Caco-2 (cell line): ENCODE results near the gene ARHGAP18. TPM values are rescaled to one million over a fixed set of nuclear protein-coding genes. Genes with fewer than 3 reads are reported as not detected.

Experiments used
- BruUV-seq: library from RNA; stranded (reverse); fragments of 400-500 nt; replicated peaks from 2 replicates; lab custom pipeline; 2021; lab: Mats Ljungman, UMichigan
- CTCF ChIA-PET: fragments of 300-600 bp; sonication (Branson Sonifier 250); formaldehyde crosslinking; loops from one replicate; lab custom pipeline; 2022; ENCODE audit warnings: antibody characterized with exemption; lab: Charles Lee
- POLR2A ChIA-PET: fragments of 300-600 bp; sonication (Branson Sonifier 250); formaldehyde crosslinking; loops from one replicate; lab custom pipeline; 2022; ENCODE audit warnings: antibody characterized with exemption; lab: Charles Lee
- DNase-seq, 2 experiments: peaks; one replicate each; pipeline versions ENCODE4 v3.0.0 to v3.0.0-alpha.2; 2020 to 2022
- H3K27me3 ChIP-seq: replicated peaks from 2 replicates; pipeline ENCODE4 v1.6.0; 2011; ENCODE audit warnings: low read length; ENCODE audit not compliant: control insufficient read depth, insufficient read depth
- H3K36me3 ChIP-seq: 2 replicates; pipeline ENCODE4 v1.5.1; 2011; ENCODE audit warnings: low read length; ENCODE audit not compliant: control insufficient read depth, insufficient read depth
- H3K4me1 ChIP-seq: fragments of 250-450 bp; sonication (Bioruptor Pico); 2 replicates; pipeline ENCODE4 v1.5.1; 2020; ENCODE audit warnings: mild to moderate bottlenecking
- H3K4me3 ChIP-seq: 2 replicates; pipeline ENCODE4 v1.5.1; 2011; ENCODE audit warnings: low read depth, mild to moderate bottlenecking, control low read depth, low read length
- H3K9me3 ChIP-seq: fragments of 250-450 bp; sonication (Bioruptor Pico); 2 replicates; pipeline ENCODE4 v1.5.1; 2020; ENCODE audit warnings: mild to moderate bottlenecking, moderate library complexity
- H3K27ac Mint-ChIP-seq: one replicate; pipeline ENCODE4 v1.8.0; 2022; ENCODE audit warnings: mixed read lengths; ENCODE audit not compliant: unreplicated experiment
- H3K27me3 Mint-ChIP-seq: one replicate; pipeline ENCODE4 v1.8.0; 2022; ENCODE audit warnings: mixed read lengths; ENCODE audit not compliant: insufficient read depth, unreplicated experiment
- H3K36me3 Mint-ChIP-seq: one replicate; pipeline ENCODE4 v1.8.0; 2022; ENCODE audit warnings: mild to moderate bottlenecking, mixed read lengths; ENCODE audit not compliant: insufficient read depth, unreplicated experiment
- H3K4me1 Mint-ChIP-seq: one replicate; pipeline ENCODE4 v1.8.0; 2022; ENCODE audit warnings: low read depth, mixed read lengths; ENCODE audit not compliant: unreplicated experiment
- H3K4me3 Mint-ChIP-seq: one replicate; pipeline ENCODE4 v1.8.0; 2022; ENCODE audit warnings: mild to moderate bottlenecking, moderate library complexity, mixed read lengths; ENCODE audit not compliant: unreplicated experiment
- H3K9me3 Mint-ChIP-seq: one replicate; pipeline ENCODE4 v1.8.0; 2022; ENCODE audit warnings: mixed read lengths; ENCODE audit not compliant: unreplicated experiment
- CTCF ChIP-seq, 2 experiments: fragments of 200-600 bp in 1 of 2; IDR thresholded peaks; 1 replicate in 1 of 2; 2 replicates in 1 of 2; pipeline versions ENCODE4 v1.5.1 to v1.8.0; 2011 to 2022; ENCODE audit warnings: antibody characterized with exemption in 1 of 2, control low read depth in 1 of 2, inconsistent platforms in 1 of 2, low read depth in 1 of 2, low read length in 1 of 2, mild to moderate bottlenecking in 1 of 2, moderate library complexity in 1 of 2; ENCODE audit not compliant: insufficient read depth in 1 of 2, severe bottlenecking in 1 of 2, unreplicated experiment in 1 of 2
- intact Hi-C: fragments of 100-400 bp; cut with micrococcal nuclease; formaldehyde crosslinking; loops from one replicate; pipeline ENCODE4 v1.10.0; 2022; ENCODE audit not compliant: unreplicated experiment
- total RNA-seq: library from RNA; stranded (reverse); gene quantifications from 2 replicates; pipeline ENCODE4 v1.2.3, GENCODE V29; 2022

The ARHGAP18 gene
- total RNA-seq, 1 experiment from 2014 or later = 15.0 TPM

GRCh38 chr6:129731428-129731827, 21.5 kb upstream of the ARHGAP18 start:
- Histone ChIP-seq H3K36me3 (no peaks in the 10 kb centered on the region), H3K9me3 (no peaks in the 10 kb centered on the region), H3K4me3 (no peak overlapping the region), H3K27me3 (no peaks in the 10 kb centered on the region), H3K4me1 (peaks cover 24% of the 10 kb centered on the region)
- peaks cover 25% of the 10 kb centered on the region for H3K4me1 Mint-ChIP-seq
- TF ChIP-seq CTCF (IDR thresholded peaks at IDR 0.05; ENCODE audit: insufficient read depth in 1 of 2, low read depth in 1 of 2, low read length in 1 of 2, severe bottlenecking in 1 of 2, unreplicated experiment in 1 of 2) = no peak
- no peak for DNase-seq
- H3K27ac Mint-ChIP-seq = peak overlapping the region; percentile 14
- H3K27me3 Mint-ChIP-seq = no peaks in the 10 kb centered on the region
- intact Hi-C loops = loop anchor here (1.0 kb wide), 1 partner anchor 290 kb away; no protein-coding TSS in a partner anchor
- ChIA-PET POLR2A (no interaction called here), CTCF (interaction anchor here (0.6 to 3.2 kb wide), 8 partner anchors 22 to 1562 kb away, joined by 3 to 15 read pairs (median 6); partner anchors contain the start of gene ARHGAP18)
- BruUV-seq = no TSS peak
- H3K4me3 Mint-ChIP-seq = no peak overlapping the region
- H3K36me3 Mint-ChIP-seq = no peaks in the 10 kb centered on the region
- no peaks in the 10 kb centered on the region for H3K9me3 Mint-ChIP-seq

GRCh38 chr6:129730477-129731165, 20.6 kb upstream of the ARHGAP18 start:
- Mint-ChIP-seq H3K36me3 (no peaks in the 10 kb centered on the region), H3K27ac (peak overlapping the region; percentile 14), H3K4me1 (peaks cover 25% of the 10 kb centered on the region), H3K27me3 (no peaks in the 10 kb centered on the region), H3K9me3 (no peaks in the 10 kb centered on the region), H3K4me3 (peak overlapping the region; percentile 24)
- Histone ChIP-seq H3K9me3 (no peaks in the 10 kb centered on the region), H3K4me3 (no peak overlapping the region), H3K4me1 (peaks cover 24% of the 10 kb centered on the region), H3K36me3 (no peaks in the 10 kb centered on the region), H3K27me3 (no peaks in the 10 kb centered on the region)
- intact Hi-C loops = loop anchor here (1.0 kb wide), 6 partner anchors 20 to 291 kb away; partner anchors contain the start of gene ARHGAP18
- TF ChIP-seq CTCF (IDR thresholded peaks at IDR 0.05; ENCODE audit: insufficient read depth in 1 of 2, low read depth in 1 of 2, low read length in 1 of 2, severe bottlenecking in 1 of 2, unreplicated experiment in 1 of 2) = peak; percentile 65 to 71
- ChIA-PET POLR2A (no interaction called here), CTCF (interaction anchor here (0.6 to 3.2 kb wide), 9 partner anchors 21 to 1563 kb away, joined by 3 to 15 read pairs (median 6); partner anchors contain the start of gene ARHGAP18)
- BruUV-seq = no TSS peak
- peak in 1 of 2 experiments; percentile 44 for DNase-seq

GRCh38 chr6:129726650-129727049, 16.7 kb upstream of the ARHGAP18 start:
- POLR2A ChIA-PET = no interaction called here
- Mint-ChIP-seq H3K36me3 (no peaks in the 10 kb centered on the region), H3K4me3 (no peak overlapping the region), H3K9me3 (no peaks in the 10 kb centered on the region), H3K27me3 (no peaks in the 10 kb centered on the region), H3K27ac (no peak overlapping the region), H3K4me1 (peaks cover 14% of the 10 kb centered on the region)
- no peak for DNase-seq
- Histone ChIP-seq H3K36me3 (no peaks in the 10 kb centered on the region), H3K4me3 (no peak overlapping the region), H3K4me1 (peaks cover 17% of the 10 kb centered on the region), H3K9me3 (no peaks in the 10 kb centered on the region), H3K27me3 (no peaks in the 10 kb centered on the region)
- CTCF ChIA-PET = no interaction called here
- TF ChIP-seq CTCF (IDR thresholded peaks at IDR 0.05; ENCODE audit: insufficient read depth in 1 of 2, low read depth in 1 of 2, low read length in 1 of 2, severe bottlenecking in 1 of 2, unreplicated experiment in 1 of 2) = no peak
- no TSS peak for BruUV-seq
- intact Hi-C loops = no loop called here
